H9 (cell line): ENCODE results near the gene ERICH2. TPM values are rescaled to one million over a fixed set of nuclear protein-coding genes. Genes with fewer than 3 reads are reported as not detected.

Experiments
- DNase-seq: peaks from one replicate; pipeline ENCODE4 v3.0.0-alpha.2; 2017
- H2AFZ ChIP-seq: one replicate; pipeline ENCODE4 v1.6.1; 2013; ENCODE audit warnings: mild to moderate bottlenecking, low read length, control low read depth, moderate library complexity
- H2AK5ac ChIP-seq: 2 replicates; pipeline ENCODE4 v1.6.1; 2013; ENCODE audit warnings: low read length, control low read depth, mixed read lengths; ENCODE audit not compliant: insufficient read length
- H2BK120ac ChIP-seq: one replicate; pipeline ENCODE4 v1.6.1; 2013; ENCODE audit warnings: low read depth, mild to moderate bottlenecking, low read length, control low read depth, inconsistent platforms; ENCODE audit not compliant: poor library complexity, severe bottlenecking
- H2BK12ac ChIP-seq: 2 replicates; pipeline ENCODE4 v1.6.1; 2013; ENCODE audit warnings: low read length, control low read depth, mixed read lengths, low read depth; ENCODE audit not compliant: insufficient read length
- H2BK15ac ChIP-seq: 2 replicates; pipeline ENCODE4 v1.6.1; 2013; ENCODE audit warnings: low read depth, low read length, control low read depth
- H2BK20ac ChIP-seq: one replicate; pipeline ENCODE4 v1.6.1; 2013; ENCODE audit warnings: low read depth, mild to moderate bottlenecking, low read length, control low read depth, inconsistent platforms; ENCODE audit not compliant: poor library complexity, severe bottlenecking
- H2BK5ac ChIP-seq: 2 replicates; pipeline ENCODE4 v1.6.1; 2013; ENCODE audit warnings: low read length, control low read depth, mixed read lengths; ENCODE audit not compliant: insufficient read length
- H3K14ac ChIP-seq: 2 replicates; pipeline ENCODE4 v1.6.1; 2013; ENCODE audit warnings: low read length, control low read depth; ENCODE audit not compliant: insufficient read depth
- H3K18ac ChIP-seq: 2 replicates; pipeline ENCODE4 v1.6.1; 2013; ENCODE audit warnings: low read depth, mild to moderate bottlenecking, mixed read lengths, low read length, control low read depth; ENCODE audit not compliant: insufficient read length
- H3K23ac ChIP-seq: 2 replicates; pipeline ENCODE4 v1.6.1; 2013; ENCODE audit warnings: low read length, control low read depth, mixed read lengths, low read depth; ENCODE audit not compliant: insufficient read length
- H3K23me2 ChIP-seq: 2 replicates; pipeline ENCODE4 v1.6.1; 2013; ENCODE audit warnings: low read depth, mild to moderate bottlenecking, mixed read lengths, low read length, control low read depth; ENCODE audit not compliant: insufficient read length, poor library complexity, severe bottlenecking
- H3K27ac ChIP-seq: 2 replicates; pipeline ENCODE4 v1.5.1; 2013; ENCODE audit warnings: low read length, control low read depth, mixed read lengths, low read depth; ENCODE audit not compliant: insufficient read length
- H3K27me3 ChIP-seq: 2 replicates; pipeline ENCODE4 v1.6.1; 2013; ENCODE audit warnings: low read length, control low read depth, inconsistent platforms; ENCODE audit not compliant: insufficient read depth
- H3K4ac ChIP-seq: 2 replicates; pipeline ENCODE4 v1.6.1; 2013; ENCODE audit warnings: low read depth, mild to moderate bottlenecking, control low read depth, inconsistent platforms, low read length, moderate library complexity
- H3K4me1 ChIP-seq: 2 replicates; pipeline ENCODE4 v1.6.1; 2013; ENCODE audit warnings: low read length, control low read depth, inconsistent platforms; ENCODE audit not compliant: insufficient read depth
- H3K4me2 ChIP-seq: 2 replicates; pipeline ENCODE4 v1.6.1; 2013; ENCODE audit warnings: low read length, control low read depth, mixed read lengths; ENCODE audit not compliant: insufficient read length, insufficient read depth
- H3K56ac ChIP-seq: 2 replicates; pipeline ENCODE4 v1.6.1; 2013; ENCODE audit warnings: low read depth, mild to moderate bottlenecking, mixed read lengths, low read length, control low read depth; ENCODE audit not compliant: insufficient read length
- H3K79me1 ChIP-seq: 2 replicates; pipeline ENCODE4 v1.6.1; 2013; ENCODE audit warnings: low read depth, mild to moderate bottlenecking, moderate library complexity, low read length, control low read depth, inconsistent platforms; ENCODE audit not compliant: insufficient read depth, poor library complexity, severe bottlenecking
- H3K79me2 ChIP-seq: 2 replicates; pipeline ENCODE4 v1.6.1; 2013; ENCODE audit warnings: low read length, control low read depth, inconsistent platforms; ENCODE audit not compliant: insufficient read depth
- H3K9ac ChIP-seq: 2 replicates; pipeline ENCODE4 v1.6.1; 2013; ENCODE audit warnings: low read length, control low read depth, mixed read lengths; ENCODE audit not compliant: insufficient read length; ENCODE audit errors: extremely low read depth
- H3K9me3 ChIP-seq: one replicate; pipeline ENCODE4 v1.6.1; 2013; ENCODE audit warnings: low read depth, low read length, inconsistent platforms; ENCODE audit not compliant: control insufficient read depth
- H3T11ph ChIP-seq: one replicate; pipeline ENCODE4 v1.6.1; 2013; ENCODE audit warnings: mild to moderate bottlenecking, low read length, control low read depth, inconsistent platforms
- H4K20me1 ChIP-seq: one replicate; pipeline ENCODE4 v1.6.1; 2013; ENCODE audit not compliant: control insufficient read depth, insufficient read length, insufficient read depth
- H4K5ac ChIP-seq: 2 replicates; pipeline ENCODE4 v1.6.1; 2013; ENCODE audit warnings: low read depth, mild to moderate bottlenecking, mixed read lengths, low read length, control low read depth; ENCODE audit not compliant: insufficient read length
- H4K8ac ChIP-seq: replicated peaks from 2 replicates; pipeline ENCODE4 v1.6.1; 2013; ENCODE audit warnings: low read length, control low read depth, mixed read lengths, low read depth; ENCODE audit not compliant: insufficient read length
- H4K91ac ChIP-seq: 2 replicates; pipeline ENCODE4 v1.6.1; 2013; ENCODE audit warnings: low read depth, mild to moderate bottlenecking, moderate library complexity, mixed read lengths, low read length, control low read depth; ENCODE audit not compliant: insufficient read length
- H3K27ac Mint-ChIP-seq, 3 experiments: 2 replicates in 2 of 3; 3 replicates in 1 of 3; pipeline ENCODE4 v1.8.0; 2020 to 2021; ENCODE audit warnings: mixed read lengths in 3 of 3, mild to moderate bottlenecking in 1 of 3, moderate library complexity in 1 of 3
- H3K27me3 Mint-ChIP-seq: 2 replicates; pipeline ENCODE4 v1.8.0; 2021; ENCODE audit warnings: low read depth, mild to moderate bottlenecking, moderate library complexity, mixed read lengths
- H3K36me3 Mint-ChIP-seq, 3 experiments: 2 replicates in 2 of 3; 3 replicates in 1 of 3; pipeline ENCODE4 v1.8.0; 2020 to 2021; ENCODE audit warnings: low read depth in 3 of 3, mixed read lengths in 3 of 3; ENCODE audit not compliant: insufficient read depth in 1 of 3
- H3K4me1 Mint-ChIP-seq, 2 experiments: 2 replicates each; pipeline ENCODE4 v1.8.0; 2020; ENCODE audit warnings: mixed read lengths in 2 of 2
- H3K4me3 Mint-ChIP-seq, 2 experiments: 2 replicates in 1 of 2; 3 replicates in 1 of 2; pipeline ENCODE4 v1.8.0; 2020 to 2021; ENCODE audit warnings: mild to moderate bottlenecking in 2 of 2, mixed read lengths in 2 of 2, moderate library complexity in 1 of 2
- H3K9me3 Mint-ChIP-seq, 2 experiments: 2 replicates in 1 of 2; 3 replicates in 1 of 2; pipeline ENCODE4 v1.8.0; 2020; ENCODE audit warnings: mild to moderate bottlenecking in 2 of 2, mixed read lengths in 2 of 2, moderate library complexity in 1 of 2
- WGBS: extraction: QIAGEN DNeasy Blood & Tissue Kit; methylation state at CpG from one replicate; pipeline ENCODE4 v1.1.7; 2013; ENCODE audit warnings: missing lambda C conversion rate, low lambda C conversion rate, mixed read lengths; ENCODE audit not compliant: insufficient read length; ENCODE audit errors: extremely low coverage; 5-methylcytosine and 5-hydroxymethylcytosine counted together
- long read RNA-seq: library from polyadenylated mRNA; unstranded; transcript quantifications from one replicate; pipeline ENCODE4 v2.0.0, GENCODE V29; 2020
- total RNA-seq: library from RNA; stranded (reverse); gene quantifications from 2 replicates; pipeline ENCODE4 v1.2.1, GENCODE V29; 2021
- TF ChIP-seq, protein P1 (sequence below): fragments of 200-600 bp; sonication (generic); conservative IDR thresholded peaks from 3 replicates; pipeline ENCODE4 v1.8.0; 2021; ENCODE audit warnings: antibody characterized with exemption, mild to moderate bottlenecking

ERICH2 gene, protein sequence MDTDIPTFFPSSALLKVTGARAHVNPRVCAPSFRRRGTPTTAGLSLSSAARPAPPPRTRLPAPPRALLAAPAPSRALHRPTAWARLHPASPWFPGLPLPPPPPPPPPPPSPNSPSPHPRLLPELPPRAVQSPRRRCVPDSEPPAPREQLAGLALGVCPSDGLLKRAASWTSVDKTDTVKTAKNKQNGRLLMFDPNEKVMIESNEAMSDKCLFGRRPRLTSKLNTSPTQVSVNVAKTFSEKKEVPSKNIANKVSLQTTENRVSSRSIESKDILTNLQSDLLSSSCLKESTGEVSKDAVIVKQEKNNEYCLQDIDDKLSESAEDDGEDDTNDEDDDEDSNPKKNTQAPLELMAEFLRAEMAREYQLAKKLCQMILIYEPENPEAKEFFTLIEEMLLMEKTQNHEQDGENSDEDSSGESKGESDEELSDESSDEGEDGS
- total RNA-seq = 0.66 and 1.2 TPM in 2 replicates
- long read RNA-seq = 0 reads

DNA sequence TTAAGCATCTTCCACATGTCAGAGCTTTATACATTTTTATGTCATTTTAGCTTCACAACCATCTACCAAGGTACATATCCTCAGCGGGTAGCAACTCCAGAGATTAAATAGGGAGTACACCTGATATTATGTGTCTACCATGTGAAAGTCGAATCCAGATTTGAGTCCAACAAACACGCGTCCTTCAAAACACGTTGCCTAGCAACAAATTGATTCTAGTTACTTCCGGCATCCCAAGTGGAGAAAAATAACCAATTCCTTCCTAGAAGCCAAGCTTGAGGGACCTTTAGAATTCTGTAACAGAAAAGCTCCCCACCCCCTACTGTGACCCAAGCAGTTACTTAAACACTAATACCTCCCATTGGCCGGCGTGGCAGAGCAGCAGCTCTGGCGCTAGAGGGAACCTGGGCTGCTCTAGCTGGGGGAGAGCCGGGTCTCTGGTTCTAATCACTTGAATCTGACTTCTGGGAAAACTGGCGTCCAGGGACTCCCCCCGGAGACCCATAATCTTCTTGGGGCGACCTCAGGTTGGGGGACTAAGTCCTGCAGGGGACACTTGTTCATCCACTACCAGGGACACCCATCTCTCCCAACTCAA is at the start of gene ERICH2:
ERICH2 (plus strand) TSS at position 371 of the 598 bp plus-strand sequence. CDS start 304 bp downstream, outside the sequence.
- TF ChIP-seq, protein P1, sequence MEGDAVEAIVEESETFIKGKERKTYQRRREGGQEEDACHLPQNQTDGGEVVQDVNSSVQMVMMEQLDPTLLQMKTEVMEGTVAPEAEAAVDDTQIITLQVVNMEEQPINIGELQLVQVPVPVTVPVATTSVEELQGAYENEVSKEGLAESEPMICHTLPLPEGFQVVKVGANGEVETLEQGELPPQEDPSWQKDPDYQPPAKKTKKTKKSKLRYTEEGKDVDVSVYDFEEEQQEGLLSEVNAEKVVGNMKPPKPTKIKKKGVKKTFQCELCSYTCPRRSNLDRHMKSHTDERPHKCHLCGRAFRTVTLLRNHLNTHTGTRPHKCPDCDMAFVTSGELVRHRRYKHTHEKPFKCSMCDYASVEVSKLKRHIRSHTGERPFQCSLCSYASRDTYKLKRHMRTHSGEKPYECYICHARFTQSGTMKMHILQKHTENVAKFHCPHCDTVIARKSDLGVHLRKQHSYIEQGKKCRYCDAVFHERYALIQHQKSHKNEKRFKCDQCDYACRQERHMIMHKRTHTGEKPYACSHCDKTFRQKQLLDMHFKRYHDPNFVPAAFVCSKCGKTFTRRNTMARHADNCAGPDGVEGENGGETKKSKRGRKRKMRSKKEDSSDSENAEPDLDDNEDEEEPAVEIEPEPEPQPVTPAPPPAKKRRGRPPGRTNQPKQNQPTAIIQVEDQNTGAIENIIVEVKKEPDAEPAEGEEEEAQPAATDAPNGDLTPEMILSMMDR = peak; percentile 37; the same call in 2 of the 3 replicates
- Histone ChIP-seq H3K14ac (no peak within 1 kb of the TSS; the same call in 1 of the 2 replicates), H3K9me3 (no peaks in the 10 kb centered on the region), H3K23me2 (no peaks in the 10 kb centered on the region), H4K20me1 (no peaks in the 10 kb centered on the region), H2BK20ac (no peak within 1 kb of the TSS), H2AFZ (no peak within 1 kb of the TSS), H2BK12ac (no peak within 1 kb of the TSS), H4K5ac (no peak within 1 kb of the TSS), H3K56ac (no peak within 1 kb of the TSS), H3K79me2 (no peaks in the 10 kb centered on the region), H2AK5ac (no peak within 1 kb of the TSS), H3K4ac (no peak within 1 kb of the TSS), H3K9ac (peak within 1 kb of the TSS; percentile 12), H3K23ac (no peak within 1 kb of the TSS), H3K4me2 (peak within 1 kb of the TSS; percentile 69), H3K27ac (no peak within 1 kb of the TSS), H3K27me3 (no peaks in the 10 kb centered on the region), H4K91ac (no peak within 1 kb of the TSS), H2BK15ac (no peak within 1 kb of the TSS), H4K8ac (no peak within 1 kb of the TSS), H2BK120ac (no peak within 1 kb of the TSS), H3K79me1 (no peaks in the 10 kb centered on the region), H2BK5ac (no peak within 1 kb of the TSS), H3K4me1 (no peaks in the 10 kb centered on the region), H3T11ph (no peak within 1 kb of the TSS), H3K18ac (peak within 1 kb of the TSS; percentile 75)
- H3K4me3 Mint-ChIP-seq = peak within 1 kb of the TSS; percentile 78 to 92
- WGBS = no CpG with 5 or more reads among the region's 13 CpGs
- peak; percentile 79 for DNase-seq
- H3K27ac Mint-ChIP-seq = peak within 1 kb of the TSS; percentile 89 to 95 (median 94)
- H3K36me3 Mint-ChIP-seq = no peaks in the 10 kb centered on the region; a peak in 1 of 7 replicates
- H3K9me3 Mint-ChIP-seq = peaks cover 0 to 3% of the 10 kb centered on the region in 2 experiments; a peak in 1 of 5 replicates
- peaks cover 7% of the 10 kb centered on the region for H3K27me3 Mint-ChIP-seq
- H3K4me1 Mint-ChIP-seq = peaks cover 24 to 27% of the 10 kb centered on the region in 2 experiments
